ENCODE data around the gene LRP1. TPM values are rescaled to one million over a fixed set of nuclear protein-coding genes. Genes with fewer than 3 reads are reported as not detected.

Gene LRP1
- total RNA-seq, 1 experiment from 2014 or later, result 14.7 TPM

DNA sequence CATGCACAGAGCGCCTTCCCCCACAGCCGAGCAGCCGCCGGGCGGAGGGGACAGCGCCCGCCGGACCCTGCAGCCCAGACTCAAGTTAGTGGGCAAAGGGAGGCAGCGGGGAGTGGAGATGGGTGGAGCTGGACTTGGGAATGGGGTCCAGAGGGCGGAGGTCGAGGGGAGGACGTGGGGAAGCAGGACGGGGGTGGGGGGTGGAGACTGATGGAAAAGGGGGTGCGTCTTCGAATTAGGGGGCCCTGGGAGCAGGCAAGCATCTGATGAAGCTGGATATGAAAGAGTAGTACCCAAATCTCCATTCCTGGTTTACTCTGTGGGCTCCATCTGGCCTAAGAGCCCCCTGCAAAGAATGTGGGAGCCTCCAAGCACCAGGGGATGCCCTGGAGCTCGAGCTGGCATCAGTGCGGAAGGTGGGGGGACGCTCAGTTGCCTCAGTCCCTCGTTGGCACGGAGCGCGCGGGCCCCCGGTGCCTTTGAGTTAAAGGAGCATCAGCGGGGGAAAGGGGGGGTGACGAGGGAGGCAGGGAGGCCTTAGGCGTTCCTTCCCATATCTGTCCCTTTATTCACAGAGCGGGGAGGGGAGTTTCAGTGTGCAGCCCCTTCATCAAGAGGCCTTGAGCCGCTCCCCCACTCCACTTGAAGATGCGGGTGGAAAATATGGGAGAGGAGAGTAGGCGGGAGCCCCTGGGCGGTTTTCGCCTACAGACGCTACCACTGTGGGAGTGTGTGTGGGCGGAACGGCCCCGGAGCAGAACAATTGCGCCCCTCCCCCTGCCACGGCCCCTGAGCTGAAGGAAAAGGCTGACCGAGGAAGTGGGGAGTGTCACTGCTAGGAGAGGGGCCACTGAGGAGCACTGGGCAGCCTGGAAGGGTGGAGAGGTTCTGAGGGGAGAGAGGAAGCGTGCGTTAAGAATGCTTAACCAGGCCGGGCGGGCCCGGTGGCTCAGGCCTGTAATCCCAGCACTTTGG, 38.7 kb upstream of the LRP1 start:
- BruUV-seq (replicated peaks), result no TSS peak
- TF ChIP-seq EZH2phosphoT487 (IDR thresholded peaks at IDR 0.05; ENCODE audit: borderline replicate concordance, low read length) (no peak), EZH2 (IDR thresholded peaks at IDR 0.05; ENCODE audit: low read length, unreplicated experiment) (no peak)
- TF ChIP-seq, protein P1, sequence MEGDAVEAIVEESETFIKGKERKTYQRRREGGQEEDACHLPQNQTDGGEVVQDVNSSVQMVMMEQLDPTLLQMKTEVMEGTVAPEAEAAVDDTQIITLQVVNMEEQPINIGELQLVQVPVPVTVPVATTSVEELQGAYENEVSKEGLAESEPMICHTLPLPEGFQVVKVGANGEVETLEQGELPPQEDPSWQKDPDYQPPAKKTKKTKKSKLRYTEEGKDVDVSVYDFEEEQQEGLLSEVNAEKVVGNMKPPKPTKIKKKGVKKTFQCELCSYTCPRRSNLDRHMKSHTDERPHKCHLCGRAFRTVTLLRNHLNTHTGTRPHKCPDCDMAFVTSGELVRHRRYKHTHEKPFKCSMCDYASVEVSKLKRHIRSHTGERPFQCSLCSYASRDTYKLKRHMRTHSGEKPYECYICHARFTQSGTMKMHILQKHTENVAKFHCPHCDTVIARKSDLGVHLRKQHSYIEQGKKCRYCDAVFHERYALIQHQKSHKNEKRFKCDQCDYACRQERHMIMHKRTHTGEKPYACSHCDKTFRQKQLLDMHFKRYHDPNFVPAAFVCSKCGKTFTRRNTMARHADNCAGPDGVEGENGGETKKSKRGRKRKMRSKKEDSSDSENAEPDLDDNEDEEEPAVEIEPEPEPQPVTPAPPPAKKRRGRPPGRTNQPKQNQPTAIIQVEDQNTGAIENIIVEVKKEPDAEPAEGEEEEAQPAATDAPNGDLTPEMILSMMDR (conservative IDR thresholded peaks at IDR 0.05; ENCODE audit: low read depth, low read length), result no peak
- H3K27me3 ChIP-seq (ENCODE audit: low read length), result no peaks in the 10 kb centered on the region
- peak; percentile 2; the same call in 1 of the 2 replicates for ATAC-seq
- H3K9ac ChIP-seq (ENCODE audit: low read length), result peak overlapping the region; percentile 70
- peak overlapping the region; percentile 94 for H3K4me3 ChIP-seq (ENCODE audit: low read length)
- H3K36me3 ChIP-seq (ENCODE audit: low read depth, low read length), result no peaks in the 10 kb centered on the region
- ChIA-PET POLR2A (ENCODE audit: unreplicated experiment) (no interaction called here), CTCF (interaction anchor here (0.6 to 1.7 kb wide), 2 partner anchors 20 to 361 kb away, joined by 3 to 10 read pairs; no protein-coding TSS in a partner anchor)
- peaks cover 6% of the 10 kb centered on the region for H3F3A ChIP-seq (ENCODE audit: low read length, unreplicated experiment)
- peak overlapping the region; percentile 29; the same call in 1 of the 2 replicates for H3K27ac ChIP-seq (ENCODE audit: low read length)
- H3K9me3 ChIP-seq (ENCODE audit: low read length), result no peaks in the 10 kb centered on the region
- peak; percentile 46 for DNase-seq
- H3K9me2 ChIP-seq (replicated peaks; ENCODE audit: low read length), result no peaks in the 10 kb centered on the region
- no peaks in the 10 kb centered on the region for H4K20me1 ChIP-seq (ENCODE audit: low read length)
- H3K79me2 ChIP-seq (ENCODE audit: low read length), result peaks cover 19% of the 10 kb centered on the region
- intact Hi-C loops (cut with micrococcal nuclease), result no loop called here
- peak overlapping the region; percentile 99 for H3K4me2 ChIP-seq (ENCODE audit: low read length)
- H2AFZ ChIP-seq (ENCODE audit: low read length), result peak overlapping the region; percentile 81
- H3K4me1 ChIP-seq (ENCODE audit: insufficient read depth, low read length), result peaks cover 25% of the 10 kb centered on the region

DNA sequence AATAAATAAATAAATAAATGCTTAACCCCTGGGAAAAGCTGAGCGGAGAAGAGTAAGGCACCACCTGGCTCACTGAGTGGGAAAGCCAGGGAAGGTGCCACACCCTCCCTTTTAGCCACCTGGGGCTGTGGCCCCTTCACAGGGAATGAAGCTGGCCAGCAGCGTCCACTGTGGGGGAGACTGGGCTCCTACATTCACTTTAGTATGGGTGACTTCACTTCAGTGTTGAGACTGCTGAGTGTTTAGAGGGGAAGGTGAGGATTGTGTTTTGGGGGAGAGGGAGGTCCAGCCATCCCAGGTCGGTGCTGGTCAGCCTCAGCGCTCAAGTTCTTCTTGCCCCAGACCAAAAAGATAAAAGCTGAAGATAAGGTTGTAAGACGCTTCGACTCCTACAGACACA, 37.8 kb upstream of the LRP1 start:
- peaks cover 19% of the 10 kb centered on the region for H3K79me2 ChIP-seq (ENCODE audit: low read length)
- H3K27ac ChIP-seq (ENCODE audit: low read length), result no peak overlapping the region
- H4K20me1 ChIP-seq (ENCODE audit: low read length), result no peaks in the 10 kb centered on the region
- DNase-seq (no peak), ATAC-seq (no peak)
- no peaks in the 10 kb centered on the region for H3K9me2 ChIP-seq (replicated peaks; ENCODE audit: low read length)
- H3F3A ChIP-seq (ENCODE audit: low read length, unreplicated experiment), result peaks cover 6% of the 10 kb centered on the region
- TF ChIP-seq, protein P1 (conservative IDR thresholded peaks at IDR 0.05; ENCODE audit: low read depth, low read length), result no peak
- no peak for TF ChIP-seq EZH2phosphoT487 (IDR thresholded peaks at IDR 0.05; ENCODE audit: borderline replicate concordance, low read length)
- TF ChIP-seq EZH2 (IDR thresholded peaks at IDR 0.05; ENCODE audit: low read length, unreplicated experiment), result no peak
- H3K4me1 ChIP-seq (ENCODE audit: insufficient read depth, low read length), result peaks cover 22% of the 10 kb centered on the region
- peak overlapping the region; percentile 29; the same call in 1 of the 2 replicates for H3K4me3 ChIP-seq (ENCODE audit: low read length)
- no peaks in the 10 kb centered on the region for H3K9me3 ChIP-seq (ENCODE audit: low read length)
- no peaks in the 10 kb centered on the region for H3K27me3 ChIP-seq (ENCODE audit: low read length)
- CTCF ChIA-PET, result no interaction called here
- no peak overlapping the region for H2AFZ ChIP-seq (ENCODE audit: low read length)
- no TSS peak for BruUV-seq (replicated peaks)
- POLR2A ChIA-PET (ENCODE audit: unreplicated experiment), result no interaction called here
- H3K4me2 ChIP-seq (ENCODE audit: low read length), result peak overlapping the region; percentile 99
- H3K9ac ChIP-seq (ENCODE audit: low read length), result no peak overlapping the region
- H3K36me3 ChIP-seq (ENCODE audit: low read depth, low read length), result no peaks in the 10 kb centered on the region
- intact Hi-C loops (cut with micrococcal nuclease), result no loop called here
